Measurements from ENCODE around the gene CTNS.

CTNS gene

GRCh38 chr17:3636154-3636907 is at the start of gene CTNS, which contains the start of gene SHPK:
CTNS (plus strand) TSS chr17:3636760; CDS start chr17:3640207, 3,447 bp downstream.
SHPK (minus strand) TSS chr17:3636250; CDS start chr17:3636219, 31 bp downstream.
- DNase-seq (ENCODE audit: low read depth), result peak; percentile 95

GRCh38 chr17:3589784-3590183 is 46.8 kb upstream of the CTNS start:
- no peak for DNase-seq (ENCODE audit: low read depth)

GRCh38 chr17:3590231-3590630 is 46.3 kb upstream of the CTNS start:
- no peak for DNase-seq (ENCODE audit: low read depth)

GRCh38 chr17:3590768-3591167 is 45.8 kb upstream of the CTNS start:
- no peak for DNase-seq (ENCODE audit: low read depth)

GRCh38 chr17:3592216-3592860 is 44.2 kb upstream of the CTNS start:
- no peak for DNase-seq (ENCODE audit: low read depth)

- DNase-seq (ENCODE audit: low read depth), result no peak
Observed at GRCh38 chr17:3593384-3593783, 43.2 kb upstream of the CTNS start.

GRCh38 chr17:3594051-3594800 is 42.3 kb upstream of the CTNS start:
- DNase-seq (ENCODE audit: low read depth), result no peak

GRCh38 chr17:3594976-3595375 is 41.6 kb upstream of the CTNS start:
- no peak for DNase-seq (ENCODE audit: low read depth)

- no peak for DNase-seq (ENCODE audit: low read depth)
Observed at GRCh38 chr17:3596804-3597464, 39.6 kb upstream of the CTNS start.

- no peak for DNase-seq (ENCODE audit: low read depth)
Observed at GRCh38 chr17:3598078-3598477, 38.5 kb upstream of the CTNS start.

GRCh38 chr17:3600529-3601205 is 35.9 kb upstream of the CTNS start:
- DNase-seq (ENCODE audit: low read depth), result no peak

- peak; percentile 9 for DNase-seq (ENCODE audit: low read depth)
Observed at GRCh38 chr17:3602499-3602898, 34.1 kb upstream of the CTNS start.

GRCh38 chr17:3603119-3603869 is 33.3 kb upstream of the CTNS start:
- peak; percentile 51 for DNase-seq (ENCODE audit: low read depth)

GRCh38 chr17:3603870-3604259 is 32.7 kb upstream of the CTNS start:
- DNase-seq (ENCODE audit: low read depth), result no peak

- no peak for DNase-seq (ENCODE audit: low read depth)
Observed at GRCh38 chr17:3609689-3610088, 26.9 kb upstream of the CTNS start.

GRCh38 chr17:3610523-3610922 is 26.0 kb upstream of the CTNS start:
- no peak for DNase-seq (ENCODE audit: low read depth)

- DNase-seq (ENCODE audit: low read depth), result no peak
Observed at GRCh38 chr17:3613124-3613523, 23.4 kb upstream of the CTNS start.

- no peak for DNase-seq (ENCODE audit: low read depth)
Observed at GRCh38 chr17:3615160-3615870, 21.2 kb upstream of the CTNS start.

GRCh38 chr17:3621146-3621720 is 15.3 kb upstream of the CTNS start:
- no peak for DNase-seq (ENCODE audit: low read depth)

- no peak for DNase-seq (ENCODE audit: low read depth)
Observed at GRCh38 chr17:3622977-3623594, 13.5 kb upstream of the CTNS start.
